Femur (tissue), 1 donor: Measurements from ENCODE around the gene POLN.

Experiments used
- DNase-seq: peaks from one replicate; pipeline ENCODE4 v3.0.0-alpha.2; 2017

Gene POLN

DNA sequence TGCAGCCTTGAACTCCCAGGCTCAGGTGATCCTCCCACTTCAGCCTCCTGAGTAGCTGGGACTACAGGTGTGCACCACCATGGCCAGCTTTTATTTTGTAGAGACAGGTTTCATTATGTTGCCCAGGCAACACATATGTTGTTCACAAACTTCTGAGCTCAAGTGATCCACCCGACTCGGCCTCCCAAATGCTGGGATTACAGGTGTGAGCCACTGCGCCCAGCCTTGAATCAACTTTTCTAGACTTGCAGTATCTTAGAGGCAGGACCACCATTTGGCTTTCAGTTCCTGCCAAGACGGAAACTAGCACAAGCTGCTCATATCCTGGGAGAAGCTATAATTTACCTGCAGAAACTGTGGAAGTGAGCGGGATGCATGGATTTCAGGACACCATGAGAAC lies 162.9 kb downstream of the POLN start:
- DNase-seq: no peak

DNA sequence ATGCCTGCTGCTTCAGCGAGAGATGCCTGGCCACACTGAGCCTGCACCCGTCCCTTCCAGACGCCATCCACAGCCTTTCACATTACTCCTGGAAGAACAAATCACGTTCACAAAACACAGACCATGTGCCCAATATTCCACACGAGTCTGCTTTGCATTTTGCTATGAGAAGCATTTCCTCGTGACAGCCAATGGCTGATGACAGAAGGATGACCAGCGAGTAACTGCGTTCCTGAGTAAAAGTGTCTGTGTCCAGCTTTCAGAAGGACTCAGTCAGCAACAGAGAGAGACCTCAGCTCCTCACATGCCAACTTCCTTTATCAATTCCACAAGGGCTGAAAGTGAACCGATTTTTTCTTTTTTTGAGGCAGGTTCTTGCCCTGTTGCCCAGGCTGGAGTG lies 163.3 kb downstream of the POLN start:
- DNase-seq: no peak

- DNase-seq: no peak
These were observed 164.1 kb downstream of the POLN start for GRCh38 chr4:2077537-2078460.

DNA sequence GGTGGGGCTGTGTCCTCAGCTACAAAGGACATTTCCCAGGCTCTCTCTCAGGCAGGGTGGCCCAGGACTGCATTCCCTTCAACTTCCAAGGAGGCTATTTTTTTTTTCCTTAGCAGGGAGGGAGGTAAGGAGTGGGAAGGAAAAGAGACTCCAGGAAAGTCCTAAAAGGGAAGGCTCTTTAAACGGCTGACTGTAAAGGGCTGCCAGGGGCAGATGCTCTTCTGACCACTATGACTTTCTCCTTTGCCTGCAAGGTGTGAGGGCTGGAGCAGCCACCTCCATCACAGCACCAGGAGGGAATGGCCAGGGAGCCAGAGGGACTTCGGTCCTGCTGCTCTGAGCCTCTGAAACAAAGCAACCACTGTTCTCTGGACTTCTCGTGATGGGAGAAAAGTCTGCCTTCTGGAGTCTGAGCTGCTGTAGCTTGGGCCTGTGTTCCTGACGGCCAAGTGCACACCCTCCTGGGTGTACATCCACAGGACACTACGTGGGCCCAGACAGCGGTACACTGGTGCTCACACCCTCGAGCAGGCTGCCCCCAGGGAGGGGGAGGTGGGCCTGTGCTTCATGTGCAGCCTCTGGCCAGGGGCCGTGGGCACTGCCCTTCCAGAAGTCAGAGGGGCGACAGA lies 164.9 kb downstream of the POLN start:
- DNase-seq: no peak

GRCh38 chr4:2075987-2076907 lies 165.7 kb downstream of the POLN start:
- no peak for DNase-seq

DNA sequence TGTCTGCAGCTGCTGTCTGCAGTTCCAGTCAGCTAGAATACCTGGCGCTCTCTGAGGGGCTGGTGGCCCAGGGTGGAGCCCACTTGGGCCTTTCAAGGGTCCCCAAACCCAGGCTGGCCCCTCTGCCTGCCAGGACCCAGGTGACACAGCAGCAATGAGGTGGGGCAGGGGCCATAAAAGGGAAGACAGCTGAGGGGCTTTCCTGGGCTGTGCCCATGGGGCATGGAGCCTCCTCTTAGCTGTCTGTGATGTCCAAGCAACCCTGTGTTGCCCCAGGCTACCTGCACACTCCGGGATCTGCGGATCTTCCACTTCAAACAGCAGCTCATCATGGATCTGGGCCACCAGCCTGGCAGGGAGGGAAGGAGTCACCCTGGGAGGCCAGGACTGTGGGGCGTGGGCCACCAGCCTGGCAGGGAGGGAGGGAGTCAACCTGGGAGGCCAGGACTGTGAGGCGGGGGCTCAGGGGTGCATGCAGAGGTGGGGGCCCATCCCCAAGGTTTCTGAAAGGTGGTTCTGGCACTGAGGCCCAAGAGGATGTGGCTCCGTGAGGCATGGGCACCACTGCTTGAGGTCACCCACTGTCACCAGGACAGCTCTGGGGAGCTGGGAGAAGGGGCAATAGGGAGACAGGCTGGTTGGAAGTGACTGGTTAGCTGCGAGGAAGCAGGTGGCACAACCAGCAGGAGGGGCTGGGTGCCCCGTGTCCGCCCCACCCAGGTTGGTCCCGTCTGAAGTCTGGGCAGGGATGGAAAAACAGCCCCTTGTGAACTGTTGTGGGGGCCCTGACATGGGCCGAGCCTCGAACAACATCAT lies 166.5 kb downstream of the POLN start:
- no peak for DNase-seq

GRCh38 chr4:2074588-2074987 lies 167.3 kb downstream of the POLN start:
- no peak for DNase-seq

DNA sequence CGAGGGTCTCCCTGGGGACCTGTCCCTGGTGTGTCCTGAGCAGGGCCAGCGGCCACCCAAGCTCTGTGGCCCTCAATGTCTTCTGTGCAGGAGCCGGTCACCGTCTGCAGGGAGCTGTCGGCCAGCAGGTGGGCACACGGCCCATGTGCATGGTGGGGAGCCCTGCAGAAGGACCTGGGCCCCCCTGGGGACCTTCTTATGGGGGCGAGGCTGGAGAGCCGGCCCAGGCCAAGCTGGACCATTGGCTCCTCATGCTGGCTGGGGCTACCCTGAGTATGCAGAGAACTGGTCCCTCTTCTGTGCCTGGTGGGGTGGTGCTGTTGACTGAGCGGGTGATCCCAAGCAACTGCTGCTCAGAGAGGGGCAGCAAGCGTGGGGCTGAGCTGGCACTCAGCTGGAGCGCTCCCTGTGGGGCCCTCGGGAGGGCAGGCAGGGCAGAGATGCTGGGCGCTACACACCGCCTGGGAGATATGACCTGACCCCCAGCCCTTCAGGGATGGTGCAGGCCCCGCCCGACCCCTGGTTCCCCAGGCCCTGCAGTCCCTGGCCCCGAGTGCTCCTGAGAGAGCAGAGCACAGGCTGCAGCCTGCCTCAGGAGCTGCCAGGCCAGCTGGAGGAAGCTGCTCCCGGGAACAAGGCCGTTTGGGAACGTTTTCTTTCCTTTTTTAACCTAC lies 168.0 kb downstream of the POLN start:
- no peak for DNase-seq

GRCh38 chr4:2072971-2073807 lies 168.7 kb downstream of the POLN start:
- DNase-seq: no peak

GRCh38 chr4:2071912-2072867 lies 169.7 kb downstream of the POLN start:
- no peak for DNase-seq

GRCh38 chr4:2071252-2071911 lies 170.5 kb downstream of the POLN start:
- no peak for DNase-seq

GRCh38 chr4:2070421-2071251 lies 171.3 kb downstream of the POLN start:
- DNase-seq: no peak

- DNase-seq: no peak
These were observed 171.9 kb downstream of the POLN start for GRCh38 chr4:2069986-2070385.

DNA sequence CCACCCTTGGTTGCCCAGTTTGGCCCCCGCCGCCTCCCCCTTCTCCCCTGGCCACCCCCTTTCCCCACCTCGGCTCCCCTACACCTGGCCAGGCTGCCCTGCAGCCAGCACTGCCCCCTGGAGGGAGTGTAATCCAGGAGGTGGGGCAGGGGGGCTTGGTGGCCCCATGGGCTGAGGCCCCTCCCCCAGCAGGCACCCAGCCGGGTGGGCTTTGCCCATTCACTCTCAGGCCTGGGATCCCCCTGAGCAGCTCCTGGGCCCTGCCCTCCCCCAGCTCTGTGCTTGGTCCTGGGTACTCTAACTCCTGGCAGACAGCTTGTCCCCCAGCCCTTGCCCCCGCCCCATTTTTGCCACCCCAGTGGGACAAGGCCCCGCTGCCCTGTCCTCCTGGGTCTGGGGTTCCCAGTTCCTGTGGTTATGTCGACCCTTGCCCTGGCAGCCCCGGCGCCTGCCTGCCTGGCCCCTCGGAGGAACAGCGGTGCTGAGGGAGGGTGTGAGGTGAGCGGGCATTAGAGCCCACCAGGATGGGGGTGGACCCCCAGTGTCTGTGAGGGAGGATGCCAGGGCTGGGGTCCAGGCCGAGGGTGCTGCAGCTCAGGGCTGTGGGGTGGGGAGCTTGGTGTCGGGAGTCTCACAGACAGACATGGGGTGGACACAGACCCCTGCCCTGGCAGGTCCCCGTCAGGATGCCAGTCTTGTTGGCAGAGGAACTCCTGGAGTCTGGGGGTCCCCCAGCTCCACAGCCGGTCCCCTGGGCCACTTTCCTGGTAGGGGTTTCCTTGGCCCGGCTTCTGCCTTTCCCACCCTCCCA lies 172.6 kb downstream of the POLN start:
- DNase-seq: no peak

- no peak for DNase-seq
These were observed 173.4 kb downstream of the POLN start for GRCh38 chr4:2068566-2068965.

GRCh38 chr4:2068198-2068470 lies 173.8 kb downstream of the POLN start:
- no peak for DNase-seq

- DNase-seq: peak; percentile 20
These were observed 174.3 kb downstream of the POLN start for GRCh38 chr4:2067446-2068197.
